ENCODE data around the gene CSTPP1. TPM values are rescaled to one million over a fixed set of nuclear protein-coding genes. Genes with fewer than 3 reads are reported as not detected.

The CSTPP1 gene
- total RNA-seq (27.4 and 29.0 TPM in 2 replicates), polyA plus RNA-seq (9.6 and 11.5 TPM in 2 replicates), polyA minus RNA-seq (20.3 and 24.6 TPM in 2 replicates)
- total RNA-seq (2013) = 12.6 TPM

GRCh38 chr11:46936138-46937110 lies at the start of gene CSTPP1:
Gene CSTPP1 (plus strand): TSS chr11:46936761. CDS start chr11:46936806, 45 bp downstream.
- no peak for TF ChIP-seq CTCF (IDR thresholded peaks at IDR 0.05)
- TF ChIP-seq EZH2 (IDR thresholded peaks at IDR 0.05; ENCODE audit: borderline replicate concordance, insufficient read depth, low read depth, low read length, poor library complexity, severe bottlenecking) = no peak
- Mint-ChIP-seq H3K4me3 (peak within 1 kb of the TSS; percentile 90), H3K27ac (peak within 1 kb of the TSS; percentile 85), H3K4me1 (peaks cover 18% of the 10 kb centered on the region), H3K9me3 (ENCODE audit: insufficient read depth) (no peaks in the 10 kb centered on the region), H3K27me3 (peaks cover 13% of the 10 kb centered on the region)
- intact Hi-C loops (cut with micrococcal nuclease) = loop anchor here (1.0 to 10.0 kb wide), 6 partner anchors 17 to 911 kb away; partner anchors contain the start of genes ARFGAP2, ARHGAP1, CELF1 and FNBP4
- WGBS (ENCODE audit: insufficient coverage) = 18% methylated on average over 35 of the region's 41 CpGs
- Histone ChIP-seq H3K36me3 (replicated peaks in 1 of 2; ENCODE audit: control extremely low read depth in 1 of 2, control insufficient read depth in 1 of 2, extremely low read depth in 1 of 2, insufficient read depth in 2 of 2, low read length in 1 of 2) (no peaks in the 10 kb centered on the region), H3K9ac (ENCODE audit: low read length) (peak within 1 kb of the TSS; percentile 73), H3K4me1 (ENCODE audit: control insufficient read depth in 2 of 2, insufficient read depth in 2 of 2, low read length in 2 of 2) (peaks cover 5 to 12% of the 10 kb centered on the region in 2 donors), H3K27me3 (replicated peaks in 1 of 4; ENCODE audit: control extremely low read depth in 1 of 4, control insufficient read depth in 3 of 4, insufficient read depth in 4 of 4, low read length in 3 of 4) (peaks cover 0 to 5% (median 0%) of the 10 kb centered on the region in 4 experiments), H3K79me2 (ENCODE audit: control insufficient read depth, insufficient read depth, low read length) (peaks cover 9% of the 10 kb centered on the region), H3K4me2 (replicated peaks; ENCODE audit: low read depth, low read length, poor library complexity, severe bottlenecking) (peak within 1 kb of the TSS; percentile 87), H3K4me3 (ENCODE audit: control extremely low read depth in 1 of 5, extremely low read depth in 1 of 5, insufficient read depth in 1 of 5, low read depth in 2 of 5, low read length in 4 of 5) (peak within 1 kb of the TSS; percentile 38 to 67 (median 64)), H3K9me3 (ENCODE audit: control extremely low read depth in 1 of 3, control insufficient read depth in 2 of 3, insufficient read depth in 1 of 3, low read length in 2 of 3) (no peaks in the 10 kb centered on the region), H2AFZ (ENCODE audit: insufficient read depth, low read depth, low read length, poor library complexity, severe bottlenecking) (peak within 1 kb of the TSS; percentile 99), H4K20me1 (ENCODE audit: control insufficient read depth, insufficient read depth, low read length, poor library complexity, severe bottlenecking) (no peaks in the 10 kb centered on the region), H3K27ac (ENCODE audit: low read length in 2 of 2) (peak within 1 kb of the TSS; percentile 30 to 69)
- DNase-seq (peak; percentile 93), ATAC-seq (ENCODE audit: low read depth) (peak; percentile 90)
- ChIA-PET CTCF (interaction anchor here (0.7 to 1.9 kb wide), 6 partner anchors 22 to 820 kb away, joined by 3 to 7 read pairs (median 4); partner anchors contain the start of genes ACP2 and DDB2), POLR2A (interaction anchor here (0.6 to 0.7 kb wide), 4 partner anchors 92 to 898 kb away, joined by 3 to 9 read pairs (median 8); no protein-coding TSS in a partner anchor)
